ENCODE measurements around the gene TTC39B.
"Not testable (repeated sequence)": the region's sequence is repeated elsewhere in the genome, so short reads cannot be mapped to it uniquely, and the experiment has no call there.

TTC39B gene

DNA sequence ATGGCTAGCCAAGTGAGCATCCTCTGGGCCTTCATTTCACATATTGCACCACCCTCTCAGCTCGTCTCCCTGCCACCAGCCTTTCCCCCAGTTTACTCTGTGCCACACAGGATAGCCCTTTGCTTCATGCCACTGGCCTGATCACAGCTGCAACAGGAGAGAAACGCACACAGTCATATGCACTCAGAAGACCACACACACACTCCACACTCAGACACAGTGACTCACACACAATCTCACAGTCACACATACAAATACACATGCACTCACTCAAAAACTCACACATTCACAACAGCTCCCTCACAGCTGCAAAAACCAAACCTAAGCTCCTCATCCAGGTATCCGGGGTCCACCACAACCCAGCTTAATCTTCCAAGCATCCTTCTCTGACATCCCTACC, 38.7 kb downstream of the TTC39B start:
- no peak for DNase-seq (ENCODE audit: low read depth in 3 of 3)

DNA sequence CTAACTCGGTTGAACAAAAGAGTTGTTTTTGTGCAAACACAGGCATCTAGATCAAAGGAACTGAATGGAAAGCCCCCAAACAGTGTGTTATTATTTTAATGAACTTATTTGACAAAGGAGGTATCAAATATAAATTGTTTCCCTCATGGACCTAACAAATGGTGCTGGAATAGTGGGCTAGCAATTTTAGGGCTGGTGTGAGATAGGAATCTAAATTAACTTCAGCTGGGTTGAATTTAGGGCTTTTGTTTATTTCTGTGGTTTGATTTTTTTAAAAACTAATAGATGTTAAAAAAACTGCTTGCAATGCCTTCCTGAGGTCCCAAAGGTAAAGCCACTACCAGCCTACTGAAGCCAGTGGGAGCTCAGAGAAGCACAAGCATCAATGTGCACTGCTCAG, 42.1 kb downstream of the TTC39B start:
- DNase-seq (ENCODE audit: low read depth in 3 of 3): no peak

DNA sequence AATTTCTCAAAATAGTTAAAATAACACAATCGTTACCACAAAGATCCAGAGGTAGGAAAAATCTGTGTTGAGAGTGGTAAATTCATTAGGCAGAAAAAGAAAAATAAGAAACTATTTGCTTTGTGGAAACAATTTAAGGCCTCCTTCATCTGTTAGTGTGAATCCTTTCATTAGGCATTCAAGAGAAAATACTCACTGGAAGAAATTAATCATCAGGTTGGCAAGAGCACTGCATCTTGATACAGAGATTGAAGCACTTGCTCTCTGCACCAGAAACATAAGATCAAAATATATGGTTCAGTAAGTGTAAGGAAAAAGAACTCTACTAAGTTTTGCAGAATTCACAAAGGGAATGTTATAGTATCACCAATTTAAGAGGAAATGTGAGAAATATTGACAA, 44.4 kb downstream of the TTC39B start:
- no peak for DNase-seq (ENCODE audit: low read depth in 3 of 3)

DNA sequence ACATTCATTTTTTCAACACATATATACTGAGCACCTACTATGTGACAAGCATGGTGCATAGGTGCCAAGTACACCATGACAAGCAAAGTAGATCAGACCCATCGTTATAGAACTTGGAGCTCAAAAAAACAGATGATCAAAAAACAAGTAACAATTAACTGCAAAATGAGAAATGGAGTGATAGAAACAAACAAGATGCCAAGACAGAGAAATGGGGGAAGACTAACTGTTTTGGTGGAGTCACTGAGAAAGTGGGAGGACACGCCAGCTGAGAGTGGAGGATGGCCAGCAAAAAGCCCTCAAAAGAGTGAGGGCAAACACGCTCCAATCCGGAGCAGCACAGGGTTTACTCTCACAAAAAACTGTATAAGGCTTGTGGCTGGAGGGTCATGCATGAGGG, 50.6 kb downstream of the TTC39B start:
- DNase-seq (ENCODE audit: low read depth in 3 of 3): no peak

DNA sequence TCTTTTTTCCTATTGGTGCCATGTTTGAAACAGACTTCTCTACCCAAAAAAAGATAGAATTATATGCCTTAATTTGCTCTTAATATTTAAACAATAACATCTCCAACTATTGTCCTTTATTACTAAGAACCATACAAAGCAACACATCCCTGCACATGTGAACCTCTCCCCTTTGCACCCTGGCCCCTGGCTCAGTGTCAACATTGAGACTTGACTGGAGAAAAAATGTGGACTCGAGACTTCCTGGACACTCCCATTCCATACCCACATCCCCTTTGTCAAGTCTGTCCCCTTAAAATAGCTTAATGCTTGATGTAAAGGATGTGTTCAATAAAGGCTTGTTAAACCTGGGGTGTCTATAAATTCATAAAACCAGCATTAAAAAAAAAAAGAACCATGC, 53.2 kb downstream of the TTC39B start:
- DNase-seq (ENCODE audit: low read depth in 3 of 3): no peak

DNA sequence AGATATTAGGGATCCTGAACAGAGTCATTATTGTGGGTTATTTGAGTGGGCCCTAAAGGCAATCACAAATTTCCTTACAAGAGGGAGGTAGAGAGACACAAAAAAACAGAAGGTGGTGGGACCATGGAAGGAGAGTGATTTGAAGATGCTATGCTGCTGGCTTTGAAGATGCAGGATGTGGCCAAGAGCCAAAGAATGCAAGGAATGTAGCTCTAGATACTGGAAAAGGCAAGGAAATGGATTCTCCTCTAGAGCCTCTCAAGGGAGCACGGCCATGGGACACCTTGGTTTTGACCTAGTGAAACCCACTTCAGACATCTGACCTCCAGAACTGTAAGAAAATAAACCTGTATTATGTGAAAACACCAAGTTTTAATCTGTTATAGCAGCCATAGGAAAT, 53.8 kb downstream of the TTC39B start:
- DNase-seq (ENCODE audit: low read depth in 3 of 3): no peak

DNA sequence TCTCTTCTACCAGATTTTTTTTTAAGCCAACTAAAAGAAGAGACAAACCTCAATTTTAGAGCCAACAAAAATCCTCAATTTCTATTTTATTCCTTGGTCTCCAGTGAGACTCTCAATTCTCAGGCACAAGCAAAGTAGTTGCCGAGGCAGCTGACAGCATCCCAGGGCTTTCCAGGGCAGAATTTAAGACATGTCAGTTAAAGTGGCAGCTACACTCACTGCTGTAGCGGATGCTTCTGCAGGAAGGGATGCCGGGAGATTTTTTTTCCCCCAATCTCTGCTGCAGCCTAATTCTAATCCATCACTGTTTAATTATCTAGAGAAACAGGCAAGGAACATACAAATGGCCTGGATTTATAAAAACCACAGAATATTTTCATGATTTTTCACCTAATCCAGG, 57.0 kb downstream of the TTC39B start:
- no peak for DNase-seq (ENCODE audit: low read depth in 3 of 3)

DNA sequence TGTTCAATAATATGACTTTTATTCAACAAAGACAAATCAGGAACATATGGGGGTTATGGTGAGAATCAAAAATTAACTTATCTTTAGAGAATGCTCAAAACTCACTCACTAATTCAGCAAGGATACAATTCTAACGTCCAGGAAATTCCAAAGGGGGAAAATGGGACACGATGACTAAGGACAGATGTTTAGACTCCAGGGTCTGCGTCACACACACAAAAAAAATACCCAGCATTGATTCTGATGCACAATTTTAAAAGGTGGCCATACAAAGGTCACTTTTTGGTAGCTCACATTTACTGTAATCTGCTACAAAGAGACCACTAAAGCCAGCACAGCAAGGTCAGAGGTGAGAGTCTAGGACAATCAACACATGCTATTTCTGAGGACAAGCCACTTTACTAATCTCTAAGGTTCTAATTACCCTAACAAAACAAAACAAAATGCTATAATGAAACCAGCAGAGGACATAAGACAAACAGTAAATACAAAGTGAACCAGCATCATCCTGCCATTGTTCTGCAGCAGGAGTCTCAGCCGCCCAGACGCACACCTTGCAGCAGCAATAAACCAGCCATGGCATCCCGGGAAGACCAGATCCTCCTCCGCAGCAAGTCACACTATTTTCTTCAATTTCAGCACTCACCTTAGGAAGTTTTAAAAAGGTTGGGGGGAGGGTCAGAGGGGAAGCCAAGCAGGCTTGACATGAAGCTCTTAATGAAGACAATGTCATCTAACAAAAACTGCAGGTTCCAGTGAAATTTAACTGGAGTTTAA, 57.8 kb downstream of the TTC39B start:
- no peak for DNase-seq (ENCODE audit: low read depth in 3 of 3)

DNA sequence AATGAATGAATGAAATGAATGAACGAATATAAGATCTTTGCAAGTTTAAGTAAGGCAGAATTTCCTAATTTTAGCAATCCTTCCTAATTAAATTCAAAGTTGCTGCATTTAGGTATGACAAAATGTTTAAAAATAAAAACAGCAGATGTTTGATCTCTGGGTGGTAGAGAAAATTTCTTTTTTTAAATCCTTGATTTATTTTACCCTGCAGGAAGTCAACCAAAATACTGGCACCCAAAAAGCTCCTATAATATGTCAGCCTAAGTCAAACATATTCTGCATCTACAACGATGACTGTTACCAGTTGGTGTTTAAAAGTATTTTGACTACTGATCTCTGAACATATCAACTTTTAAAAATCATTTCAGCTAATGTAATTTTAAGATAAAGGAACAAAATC, 58.4 kb downstream of the TTC39B start:
- DNase-seq (ENCODE audit: low read depth in 3 of 3): no peak

DNA sequence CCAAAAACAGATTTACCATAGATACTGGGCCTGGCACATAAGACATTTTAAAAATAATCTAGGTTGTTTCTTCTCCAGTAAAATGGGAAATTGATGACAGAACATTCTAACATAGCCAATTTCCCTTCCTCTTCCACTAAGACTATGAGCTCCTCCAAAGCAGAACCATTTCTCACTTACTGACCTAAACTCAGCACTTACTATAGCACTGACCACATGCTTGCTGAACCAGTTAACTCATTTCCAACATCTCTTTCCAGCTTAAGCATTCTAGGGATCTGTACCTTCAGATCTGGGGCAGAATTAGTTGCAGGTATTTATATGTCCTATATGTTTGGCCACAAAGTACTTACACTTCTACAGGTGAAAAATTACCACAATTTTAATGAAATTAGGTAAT, 58.9 kb downstream of the TTC39B start:
- DNase-seq (ENCODE audit: low read depth in 3 of 3): no peak

DNA sequence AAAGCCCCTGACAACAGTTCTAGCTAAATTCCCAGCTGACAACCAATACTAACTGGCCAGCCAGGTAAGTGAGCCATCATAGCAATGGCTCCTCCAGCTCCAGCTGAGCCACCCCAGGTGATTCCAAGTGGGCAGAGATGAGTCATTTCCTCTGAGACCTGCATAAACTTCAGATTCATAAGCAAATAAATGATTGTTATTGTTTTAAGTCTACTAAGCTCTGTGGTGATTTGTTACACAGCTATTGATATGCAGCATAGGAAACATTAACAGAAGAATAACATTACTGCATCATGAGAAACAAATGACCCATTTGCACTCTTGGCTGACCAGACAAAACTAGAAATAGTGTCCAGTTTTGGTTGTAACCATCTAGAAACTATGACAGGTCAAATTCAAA, 60.3 kb downstream of the TTC39B start:
- no peak for DNase-seq (ENCODE audit: low read depth in 3 of 3)

DNA sequence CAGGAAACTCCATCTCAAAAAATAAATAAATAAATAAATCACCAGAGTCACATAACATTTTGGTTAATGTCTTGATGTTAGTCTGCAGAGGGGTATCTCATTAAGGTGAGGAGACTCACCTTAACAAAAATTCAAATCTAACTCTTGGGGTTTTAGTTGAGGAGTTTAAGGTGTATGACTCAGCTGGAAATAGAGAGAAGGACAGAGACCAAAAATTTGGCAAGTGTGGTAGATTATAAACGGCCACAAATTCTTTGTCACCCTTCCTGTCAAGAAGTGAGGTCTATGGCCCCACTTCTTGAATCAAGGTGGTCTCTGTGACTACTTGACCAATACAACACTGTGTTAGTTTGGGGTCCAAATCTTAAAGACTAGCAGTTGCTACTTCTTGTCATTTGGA, 60.8 kb downstream of the TTC39B start:
- no peak for DNase-seq (ENCODE audit: low read depth in 3 of 3)

DNA sequence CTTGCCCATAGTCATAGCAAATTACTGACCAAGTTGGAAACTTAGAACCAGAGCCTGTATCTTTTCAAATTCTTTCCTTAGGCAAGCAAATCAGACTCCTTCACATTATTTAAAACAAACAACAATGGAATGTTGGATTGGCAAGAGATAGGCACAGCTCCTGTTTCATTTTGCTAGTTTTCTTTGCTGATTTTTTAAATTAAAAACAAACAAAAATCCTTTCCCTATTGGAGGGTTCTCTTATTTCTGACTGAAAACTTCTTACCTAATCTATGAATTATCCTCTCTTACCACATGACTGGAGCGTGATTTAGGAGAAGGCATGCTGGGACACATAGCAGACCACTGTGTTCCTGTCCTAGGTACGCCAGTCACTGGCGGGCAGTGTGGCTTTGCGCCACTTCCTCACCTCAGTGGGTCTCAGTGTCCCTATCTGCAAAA, 63.0 kb downstream of the TTC39B start:
- no peak for DNase-seq (ENCODE audit: low read depth in 3 of 3)

DNA sequence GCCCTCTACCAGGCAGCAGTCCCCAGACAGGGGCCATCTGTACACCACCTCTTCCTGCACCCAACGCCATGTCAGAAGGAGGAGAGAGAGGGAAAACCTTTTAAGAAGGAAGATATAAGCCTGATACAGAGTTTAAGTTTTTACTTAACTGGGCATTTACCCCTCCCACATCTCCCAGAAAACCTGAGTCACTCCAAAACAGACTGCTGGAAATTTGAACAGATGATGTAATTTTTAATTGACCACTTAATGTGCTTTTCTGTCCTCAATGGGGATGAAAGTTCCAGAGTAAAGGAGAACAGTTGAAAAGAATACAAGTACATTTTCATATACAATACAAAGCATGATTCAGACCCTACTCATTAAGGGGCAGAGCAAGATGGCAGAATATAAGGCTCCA, 63.9 kb downstream of the TTC39B start:
- DNase-seq (ENCODE audit: low read depth in 3 of 3): no peak

DNA sequence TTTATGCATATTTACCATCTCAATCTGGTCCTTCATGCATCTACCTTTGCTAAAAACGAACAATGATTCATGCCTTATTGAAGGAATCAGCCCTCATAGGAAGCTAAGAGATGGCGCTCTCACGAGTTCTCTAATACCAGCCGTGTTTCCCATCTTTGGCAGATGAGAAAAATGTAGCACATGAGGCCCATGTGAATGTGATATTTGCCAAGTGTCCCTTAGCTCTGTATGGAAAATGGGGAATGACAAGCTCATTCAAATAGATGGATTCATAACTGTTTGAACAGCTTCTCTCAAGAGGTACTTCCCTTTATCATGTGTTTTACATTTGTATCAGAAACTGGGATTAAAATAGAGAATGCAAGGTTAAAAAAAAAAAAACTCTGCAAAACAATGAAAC, 66.1 kb downstream of the TTC39B start:
- DNase-seq (ENCODE audit: low read depth in 3 of 3): no peak

DNA sequence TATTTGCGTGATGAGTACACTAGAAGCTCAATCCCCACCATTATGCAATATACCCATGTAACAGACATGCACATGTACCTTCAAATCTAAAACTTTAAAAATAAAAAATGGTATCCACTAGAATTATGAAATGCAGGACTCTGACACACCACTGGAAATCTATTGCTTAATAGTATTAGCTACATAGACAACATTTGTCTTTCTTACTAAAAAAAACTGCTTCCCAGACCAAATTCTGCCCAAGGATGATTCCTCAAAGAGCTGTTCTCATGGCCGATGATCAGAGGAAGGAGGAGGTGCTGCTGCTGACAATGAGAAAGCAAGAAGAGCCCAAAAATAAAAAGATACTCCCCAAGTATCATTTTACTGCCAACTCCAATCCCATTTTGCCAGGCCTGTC, 67.2 kb downstream of the TTC39B start:
- DNase-seq (ENCODE audit: low read depth in 3 of 3): no peak

DNA sequence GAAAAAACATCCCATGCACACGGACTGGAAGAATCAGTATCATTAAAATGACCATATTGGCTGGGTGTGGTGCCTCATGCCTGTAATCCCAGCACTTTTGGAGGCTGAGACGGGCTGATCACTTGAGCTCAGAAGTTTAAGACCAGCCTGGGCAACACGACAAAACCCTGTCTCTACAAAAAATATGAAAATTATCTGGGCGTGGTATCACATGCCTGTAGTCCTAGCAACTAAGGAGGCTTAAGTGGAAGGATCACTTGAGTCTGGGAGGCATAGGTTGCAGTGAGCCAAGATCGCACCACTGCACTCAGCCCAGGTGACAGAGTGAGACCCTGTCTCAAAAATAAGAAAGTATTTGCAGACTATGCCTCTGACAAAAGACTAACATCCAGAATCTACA, 68.4 kb downstream of the TTC39B start:
- DNase-seq (ENCODE audit: low read depth in 3 of 3): no peak

DNA sequence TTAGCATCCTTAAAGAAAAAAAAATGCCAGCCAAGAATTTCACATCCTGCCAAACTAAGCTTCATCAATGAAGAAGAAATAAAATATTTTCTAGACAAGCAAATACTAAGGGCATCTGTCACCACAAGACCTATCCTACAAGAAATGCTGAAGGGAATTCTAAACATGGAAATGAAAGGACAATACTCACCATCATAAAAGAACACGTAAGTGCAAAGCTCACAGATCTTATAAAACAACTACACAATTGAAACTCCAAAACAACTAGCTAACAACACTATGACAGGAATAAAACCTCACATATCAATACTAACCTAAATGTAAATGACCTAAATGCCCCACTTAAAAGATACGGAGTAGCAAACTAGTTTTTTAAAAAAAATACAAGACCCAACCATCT, 71.4 kb downstream of the TTC39B start:
- DNase-seq (ENCODE audit: low read depth in 3 of 3): no peak

DNA sequence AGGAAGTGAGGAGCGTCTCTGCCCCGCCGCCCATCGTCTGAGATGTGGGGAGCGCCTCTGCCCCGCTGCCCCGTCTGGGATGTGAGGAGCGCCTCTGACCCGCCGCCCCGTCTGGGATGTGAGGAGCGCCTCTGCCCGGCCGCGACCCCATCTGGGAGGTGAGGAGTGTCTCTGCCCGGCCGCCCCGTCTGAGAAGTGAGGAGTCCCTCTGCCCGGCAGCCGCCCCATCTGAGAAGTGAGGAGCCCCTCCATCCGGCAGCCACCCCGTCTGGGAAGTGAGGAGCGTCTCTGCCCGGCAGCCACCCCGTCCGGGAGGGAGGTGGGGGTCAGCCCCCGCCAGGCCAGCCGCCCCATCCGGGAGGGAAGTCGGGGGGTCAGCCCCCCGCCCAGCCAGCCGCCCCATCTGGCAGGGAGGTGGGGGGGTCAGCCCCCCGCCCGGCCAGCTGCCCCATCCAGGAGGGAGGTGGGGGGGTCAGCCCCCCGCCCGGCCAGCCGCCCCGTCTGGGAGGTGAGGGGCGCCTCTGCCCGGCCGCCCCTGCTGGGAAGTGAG, 73.0 kb downstream of the TTC39B start:
- not testable (repeated sequence) for DNase-seq (ENCODE audit: low read depth in 3 of 3)

DNA sequence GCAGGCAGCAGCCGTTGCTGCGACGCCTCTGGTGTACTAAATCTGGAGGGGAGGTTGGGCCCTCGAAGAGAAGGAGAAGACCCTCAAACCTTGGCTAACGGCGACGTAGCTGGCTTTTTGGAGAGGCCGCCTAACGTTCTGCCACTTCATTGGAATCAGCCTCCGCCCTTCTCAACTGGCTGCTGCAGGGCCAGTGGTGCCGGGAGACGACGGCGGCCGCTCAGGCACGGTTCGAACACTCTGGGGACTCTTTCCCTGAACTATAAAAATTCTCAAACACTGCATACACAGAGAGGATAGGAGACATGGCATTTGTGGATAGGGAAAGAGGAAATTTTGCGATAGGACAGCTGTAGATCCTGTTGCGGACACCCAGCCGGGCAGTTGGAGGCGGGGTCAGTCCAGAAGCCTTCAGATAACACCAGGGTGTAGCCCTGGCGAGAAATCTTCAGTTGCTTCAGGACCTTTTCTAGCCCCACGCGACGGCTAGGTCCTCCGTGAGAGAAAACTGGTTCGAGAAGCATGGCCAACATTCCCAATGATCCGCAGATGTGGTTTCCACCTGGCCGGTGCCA, 74.2 kb downstream of the TTC39B start:
- DNase-seq (ENCODE audit: low read depth in 3 of 3): not testable (repeated sequence)

DNA sequence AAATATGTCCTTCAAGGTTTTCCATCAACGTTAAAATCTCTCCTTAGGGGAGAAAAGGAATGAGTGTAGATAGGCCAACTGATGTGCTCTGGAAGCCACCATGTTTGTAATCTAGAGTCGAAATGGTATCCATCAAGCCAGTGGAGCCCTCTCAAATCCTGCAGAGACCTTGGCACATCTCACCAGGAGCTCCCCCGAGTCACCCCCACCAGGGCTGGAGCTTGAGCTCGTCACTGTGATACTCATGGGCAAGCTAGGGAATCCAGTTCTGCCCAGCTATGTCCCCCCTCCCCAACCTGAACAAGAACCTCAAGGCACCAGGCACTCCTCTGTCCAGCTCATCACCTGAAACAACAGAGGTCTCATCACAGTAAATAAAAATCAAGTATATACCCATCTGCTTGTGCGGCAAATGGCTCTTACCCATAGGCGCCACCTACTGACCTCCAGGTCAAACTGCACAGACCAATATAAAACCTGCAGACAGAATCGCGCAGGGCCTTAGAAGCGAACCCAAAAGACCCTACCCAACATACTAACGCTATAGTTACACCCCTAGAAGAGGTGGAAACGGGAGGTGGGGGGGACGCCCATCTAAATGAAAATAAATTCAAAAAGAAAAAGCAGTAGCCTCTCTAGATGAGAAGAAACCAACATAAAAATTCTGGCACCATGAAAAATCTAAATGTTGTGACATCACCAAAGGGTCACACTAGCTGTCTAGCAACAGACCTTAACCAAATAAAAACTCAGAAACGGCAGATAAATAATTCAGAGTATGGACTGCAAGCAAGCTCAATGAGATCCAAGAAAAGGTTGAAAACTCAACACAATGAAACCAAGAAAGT, 75.0 kb downstream of the TTC39B start:
- peak in 1 of 3 experiments; percentile 12 for DNase-seq (ENCODE audit: low read depth in 3 of 3)

DNA sequence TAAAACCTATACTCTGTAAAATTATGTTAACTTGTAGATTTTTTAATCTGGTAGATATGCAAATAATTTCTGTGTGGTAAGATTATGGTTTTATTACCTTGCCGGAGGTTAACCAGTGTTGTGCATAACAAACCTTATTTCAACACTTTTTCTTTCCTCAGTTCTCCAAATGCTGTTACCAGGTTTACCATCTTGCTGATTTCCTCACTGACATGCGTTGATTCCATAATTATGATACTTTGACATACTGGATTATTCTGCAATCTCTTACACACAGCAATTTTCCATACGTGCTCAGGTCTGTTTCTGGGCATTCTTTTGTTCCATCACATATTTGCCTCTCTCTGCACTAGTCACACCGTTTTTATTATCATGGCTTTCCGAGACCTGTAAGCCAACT, 77.6 kb downstream of the TTC39B start:
- DNase-seq (ENCODE audit: low read depth in 3 of 3): no peak

DNA sequence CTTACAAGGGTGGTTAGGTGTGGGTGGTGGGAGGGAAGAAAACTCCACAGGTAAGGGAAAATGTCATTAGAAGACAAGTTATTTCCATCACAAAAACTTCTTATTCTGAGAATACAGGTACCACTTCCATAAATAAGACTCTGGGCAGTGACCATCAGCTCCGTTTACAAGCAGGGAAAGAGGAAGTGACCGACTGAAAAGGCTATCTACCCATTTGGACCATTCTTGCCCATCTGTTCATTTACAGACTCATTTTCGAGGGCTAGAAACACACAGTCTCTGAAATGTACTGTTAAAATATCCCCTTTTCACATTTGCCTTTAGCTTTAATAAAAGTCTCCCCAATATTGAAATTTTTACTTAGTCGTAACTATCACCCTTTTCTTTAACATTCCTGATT, 79.5 kb downstream of the TTC39B start:
- DNase-seq (ENCODE audit: low read depth in 3 of 3): no peak

Data from stimulated activated CD4-positive, alpha-beta T cell treated with anti-CD3 and anti-CD28 coated beads, TNF-alpha, amount 100 ng/mL, for 24 hours (primary cell).